Measurements from ENCODE around the gene NRTN.
"Not testable (repeated sequence)": the region's sequence is repeated elsewhere in the genome, so short reads cannot be mapped to it uniquely, and the experiment has no call there.

The NRTN gene, protein sequence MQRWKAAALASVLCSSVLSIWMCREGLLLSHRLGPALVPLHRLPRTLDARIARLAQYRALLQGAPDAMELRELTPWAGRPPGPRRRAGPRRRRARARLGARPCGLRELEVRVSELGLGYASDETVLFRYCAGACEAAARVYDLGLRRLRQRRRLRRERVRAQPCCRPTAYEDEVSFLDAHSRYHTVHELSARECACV

DNA sequence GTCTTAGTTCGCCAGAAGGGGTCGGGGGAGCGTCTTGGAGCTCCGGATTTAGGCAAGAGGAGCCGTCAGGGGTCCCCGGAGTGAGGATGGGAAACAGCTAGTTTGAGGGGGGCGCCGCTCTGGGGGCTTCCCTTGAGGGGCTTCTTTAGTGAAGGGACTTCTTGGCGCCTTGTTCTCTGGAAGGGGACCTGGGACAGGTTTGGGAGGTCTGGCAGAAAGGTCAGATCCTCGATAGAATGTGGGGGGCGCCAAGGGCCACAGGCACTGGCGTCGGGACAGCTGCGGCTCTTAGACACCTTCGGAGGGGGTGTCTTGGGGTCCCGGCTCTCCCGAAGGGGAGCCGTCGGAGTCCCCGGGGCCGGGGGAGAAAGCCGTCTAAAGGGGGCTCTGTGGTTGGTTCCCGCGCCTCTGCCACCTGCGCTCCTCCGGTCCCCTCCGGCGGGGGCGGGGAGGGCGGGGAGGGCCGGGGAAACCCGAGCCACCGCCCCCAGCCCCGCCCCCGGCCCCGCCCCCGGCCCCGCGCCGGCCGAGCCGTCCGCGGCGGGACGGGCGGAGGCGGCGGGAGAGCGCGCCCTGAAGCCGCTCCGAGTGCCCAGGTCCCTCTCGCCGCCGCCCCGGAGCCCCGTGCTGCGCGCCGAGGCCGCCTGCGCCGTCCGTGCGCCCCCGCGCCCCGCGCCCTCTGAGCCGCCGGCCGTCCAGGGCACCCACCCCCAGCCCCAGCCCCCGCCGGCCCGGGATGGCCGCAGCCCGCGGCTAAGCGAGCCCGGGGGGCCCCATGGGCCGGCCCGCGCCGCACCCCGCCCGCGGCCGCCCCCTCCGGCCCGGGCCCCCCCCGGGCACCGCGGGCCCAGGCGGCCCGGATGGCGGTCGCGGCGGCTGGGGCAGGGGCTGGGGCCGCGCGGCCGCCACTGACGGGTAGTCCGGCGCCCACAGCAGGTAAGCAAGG lies at the start of gene NRTN:
TSS of gene NRTN (plus strand) at position 552 of the 946 bp plus-strand sequence. CDS start 19,099 bp downstream, outside the sequence.
- DNase-seq = no peak

DNA sequence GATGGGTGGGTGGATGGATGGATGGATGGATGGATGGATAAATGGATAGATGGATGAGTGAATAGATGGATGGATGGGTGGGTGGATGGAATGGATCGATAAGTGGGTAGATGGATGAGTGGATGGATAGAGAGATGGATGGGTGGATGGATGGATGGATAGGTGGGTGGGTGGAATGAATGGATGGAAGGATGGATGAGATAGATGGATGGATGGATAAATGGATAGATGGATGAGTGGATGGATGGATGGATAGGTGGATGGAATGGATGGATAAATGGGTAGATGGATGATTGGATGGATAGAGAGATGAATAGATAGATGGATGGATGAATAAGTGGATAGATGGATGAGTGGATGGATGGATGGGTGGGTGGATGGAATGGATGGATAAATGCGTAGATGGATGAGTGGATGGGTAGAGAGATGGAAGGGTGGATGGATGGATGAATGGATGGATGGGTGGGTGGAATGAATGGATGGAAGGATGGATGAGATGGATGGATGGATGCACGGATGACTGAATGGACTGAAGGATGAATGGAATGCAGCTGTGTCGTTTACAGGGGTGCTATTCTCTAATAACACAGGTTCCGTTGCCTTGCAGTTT lies 42.2 kb upstream of the NRTN start:
- no peak for DNase-seq

DNA sequence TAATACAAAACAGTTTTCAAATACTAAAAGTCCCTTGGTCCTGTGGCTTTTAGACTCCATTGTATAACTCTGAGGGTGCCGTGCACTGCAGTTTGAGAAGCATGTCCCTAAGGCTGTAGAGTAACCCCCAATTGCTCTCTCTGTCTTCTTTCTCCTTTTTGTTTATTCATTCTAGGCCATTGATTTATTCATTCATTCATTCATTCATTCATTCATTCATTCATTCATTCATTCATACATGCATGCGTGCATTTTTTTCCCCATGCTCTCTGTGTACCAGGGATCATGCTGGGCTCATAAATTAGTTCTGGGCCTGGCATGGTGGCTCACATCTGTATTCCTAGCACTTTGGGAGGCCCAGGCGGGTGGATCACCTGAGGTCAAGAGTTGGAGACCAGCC lies 39.6 kb upstream of the NRTN start:
- no peak for DNase-seq

DNA sequence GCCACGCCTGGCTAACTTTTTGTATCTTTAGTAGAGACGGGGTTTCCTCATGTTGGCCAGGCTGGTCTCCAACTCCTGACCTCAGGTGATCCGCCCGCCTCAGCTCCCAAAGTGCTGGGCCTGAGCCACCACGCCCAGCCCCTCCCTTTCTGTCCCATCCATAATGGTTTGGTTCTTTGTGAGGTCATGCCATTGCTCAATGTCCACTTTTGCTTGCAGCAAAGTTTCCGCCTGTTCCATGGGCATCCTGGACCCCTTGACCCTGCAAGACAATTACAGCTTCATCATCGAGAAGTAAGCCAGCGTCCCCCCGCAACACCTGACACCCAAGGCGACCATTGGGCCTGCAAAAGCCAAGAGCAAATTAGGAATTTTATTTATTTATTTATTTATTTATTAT lies 36.9 kb upstream of the NRTN start:
- no peak for DNase-seq

DNA sequence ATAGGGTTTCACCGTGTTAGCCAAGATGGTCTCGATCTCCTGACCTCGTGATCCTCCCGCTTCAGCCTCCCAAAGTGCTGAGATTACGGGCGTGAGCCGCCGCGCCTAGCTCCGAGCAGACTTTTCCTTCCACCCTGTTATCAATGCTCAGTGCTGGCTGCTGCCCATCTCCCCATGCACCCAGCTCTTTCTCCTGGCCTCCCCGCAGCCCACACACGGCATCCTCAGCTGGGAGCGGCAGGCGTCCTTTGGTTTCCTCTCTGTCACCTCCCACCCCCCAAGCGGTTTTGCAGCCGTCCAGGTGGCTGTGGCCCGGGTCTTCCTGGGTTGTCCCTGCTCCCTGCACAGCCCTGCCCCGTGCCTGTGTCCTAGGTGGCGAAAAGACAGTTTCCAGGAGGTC lies 32.5 kb upstream of the NRTN start:
- no peak for DNase-seq

DNA sequence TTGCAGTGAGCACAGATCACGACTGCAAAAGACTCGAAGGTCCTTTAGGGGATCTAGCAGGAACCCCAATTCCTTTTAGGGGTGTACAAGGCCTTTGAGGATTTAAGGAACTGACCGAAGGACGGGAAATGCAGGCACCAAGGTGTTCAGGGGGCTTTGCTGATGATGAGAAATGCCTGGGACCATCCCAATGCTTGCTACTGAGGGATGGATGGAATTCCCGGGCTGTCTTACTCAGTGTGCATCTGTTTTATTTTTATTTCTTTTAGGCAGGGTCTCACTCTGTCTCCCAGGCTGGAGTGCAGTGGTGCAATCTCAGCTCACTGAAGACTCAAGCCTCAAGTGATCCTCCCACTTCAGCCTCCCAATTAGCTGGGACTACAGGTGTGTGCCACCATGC lies 31.6 kb upstream of the NRTN start:
- DNase-seq = no peak

DNA sequence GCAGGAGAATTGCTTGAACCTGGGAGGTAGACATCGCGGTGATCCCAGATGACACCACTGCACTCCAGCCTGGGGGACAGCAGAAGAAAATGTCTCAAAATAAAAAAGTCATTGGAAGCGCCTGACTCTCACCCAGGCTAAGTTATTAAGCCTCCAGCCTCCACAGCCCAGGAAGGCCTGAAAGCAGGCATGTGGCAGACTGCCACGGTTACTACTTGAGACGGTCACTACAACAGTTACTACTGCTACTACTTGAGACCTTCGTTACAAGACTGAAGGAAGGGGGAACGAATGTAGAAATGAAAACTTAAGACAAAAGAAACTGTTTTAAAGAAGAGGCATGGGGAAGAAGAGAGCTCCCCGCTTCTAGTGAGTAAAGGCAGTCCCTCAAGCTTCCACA lies 29.9 kb upstream of the NRTN start:
- no peak for DNase-seq

DNA sequence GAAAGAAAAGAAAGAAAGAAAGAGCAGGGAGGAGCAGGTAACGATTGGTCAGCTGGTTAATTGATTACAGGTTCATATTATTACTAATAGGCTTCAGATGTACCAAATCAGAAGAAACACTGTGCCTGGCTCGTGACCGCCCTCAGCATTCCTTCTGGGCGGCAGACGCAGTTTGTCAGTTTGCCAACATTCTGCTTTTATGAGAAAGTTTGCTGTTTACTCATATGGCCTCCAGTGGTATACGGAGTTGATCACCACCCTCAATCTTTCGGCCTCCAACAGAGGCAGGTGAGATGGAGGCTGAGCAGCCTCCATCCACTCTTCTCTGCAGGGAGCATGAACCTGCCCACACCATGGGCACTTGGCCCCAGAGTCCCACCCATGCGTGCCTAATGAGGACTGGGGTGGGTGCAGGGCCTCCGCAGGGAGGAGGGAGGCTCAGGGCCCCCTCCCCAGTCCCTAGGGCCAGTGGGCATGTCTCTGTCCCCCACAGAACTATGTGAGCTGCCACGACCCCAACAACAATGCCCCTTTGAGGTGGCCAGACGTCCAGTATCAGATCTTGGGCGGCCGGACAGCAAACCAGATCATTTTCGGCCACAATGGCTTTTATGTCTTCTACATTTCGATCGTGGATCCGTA lies 29.1 kb upstream of the NRTN start:
- no peak for DNase-seq

DNA sequence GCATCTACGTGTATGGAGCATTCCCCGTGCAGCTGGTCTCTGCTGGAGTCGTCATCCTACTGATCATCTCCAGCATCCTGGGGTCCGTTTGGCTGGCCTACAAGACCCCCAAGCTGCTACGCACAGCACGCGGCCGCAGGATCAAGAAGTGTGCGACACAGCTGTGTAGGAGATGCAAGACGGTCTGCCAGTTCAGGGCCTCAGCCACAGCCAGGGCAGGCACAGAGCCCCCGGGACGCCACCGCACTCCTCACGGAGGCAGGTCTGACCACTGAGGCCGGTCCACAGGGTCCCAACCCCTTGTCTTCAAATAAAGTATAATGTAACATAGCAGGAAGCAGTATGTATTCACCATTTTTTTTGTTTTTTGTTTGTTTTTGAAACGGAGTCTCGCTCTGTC lies 26.5 kb upstream of the NRTN start:
- no peak for DNase-seq

DNA sequence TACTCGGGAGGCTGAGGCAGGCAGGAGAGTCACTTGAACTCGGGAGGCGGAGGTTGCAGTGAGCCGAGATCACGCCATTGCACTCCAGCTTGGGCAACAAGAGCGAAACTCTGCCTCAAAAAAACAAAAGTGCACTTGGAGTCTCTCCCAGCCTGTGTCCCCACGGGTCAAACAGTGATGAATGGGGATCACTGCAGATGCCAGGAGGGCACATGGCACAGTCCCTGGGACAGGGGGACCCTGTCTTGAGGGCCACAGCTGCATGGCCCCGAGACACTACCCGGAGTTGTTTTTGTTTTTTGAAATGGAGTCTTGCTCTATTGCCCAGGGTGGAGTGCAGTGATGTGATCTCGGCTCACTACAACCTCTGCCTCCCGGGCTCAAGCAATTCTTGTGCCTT lies 24.0 kb upstream of the NRTN start:
- DNase-seq = not testable (repeated sequence)

DNA sequence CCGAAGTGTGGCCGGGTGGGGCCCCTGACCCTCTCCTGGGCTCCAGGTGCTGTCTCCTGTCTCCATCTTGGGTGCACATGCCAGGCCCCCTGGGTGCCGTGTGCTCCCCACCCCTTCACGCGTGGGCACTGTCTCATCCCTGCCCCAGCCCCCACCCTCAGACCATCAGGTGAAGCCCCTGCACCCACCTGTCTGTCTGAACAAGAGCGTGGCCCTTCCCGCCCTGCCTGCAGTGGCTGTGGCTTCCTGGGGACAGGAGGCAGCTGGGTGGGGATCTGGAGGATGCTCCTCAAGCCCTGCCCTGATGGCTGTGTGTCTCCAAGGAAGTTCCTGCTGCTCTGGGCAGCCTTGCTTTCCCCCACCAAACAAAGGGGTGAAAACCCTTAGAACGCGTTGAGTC lies 22.5 kb upstream of the NRTN start:
- DNase-seq = no peak

DNA sequence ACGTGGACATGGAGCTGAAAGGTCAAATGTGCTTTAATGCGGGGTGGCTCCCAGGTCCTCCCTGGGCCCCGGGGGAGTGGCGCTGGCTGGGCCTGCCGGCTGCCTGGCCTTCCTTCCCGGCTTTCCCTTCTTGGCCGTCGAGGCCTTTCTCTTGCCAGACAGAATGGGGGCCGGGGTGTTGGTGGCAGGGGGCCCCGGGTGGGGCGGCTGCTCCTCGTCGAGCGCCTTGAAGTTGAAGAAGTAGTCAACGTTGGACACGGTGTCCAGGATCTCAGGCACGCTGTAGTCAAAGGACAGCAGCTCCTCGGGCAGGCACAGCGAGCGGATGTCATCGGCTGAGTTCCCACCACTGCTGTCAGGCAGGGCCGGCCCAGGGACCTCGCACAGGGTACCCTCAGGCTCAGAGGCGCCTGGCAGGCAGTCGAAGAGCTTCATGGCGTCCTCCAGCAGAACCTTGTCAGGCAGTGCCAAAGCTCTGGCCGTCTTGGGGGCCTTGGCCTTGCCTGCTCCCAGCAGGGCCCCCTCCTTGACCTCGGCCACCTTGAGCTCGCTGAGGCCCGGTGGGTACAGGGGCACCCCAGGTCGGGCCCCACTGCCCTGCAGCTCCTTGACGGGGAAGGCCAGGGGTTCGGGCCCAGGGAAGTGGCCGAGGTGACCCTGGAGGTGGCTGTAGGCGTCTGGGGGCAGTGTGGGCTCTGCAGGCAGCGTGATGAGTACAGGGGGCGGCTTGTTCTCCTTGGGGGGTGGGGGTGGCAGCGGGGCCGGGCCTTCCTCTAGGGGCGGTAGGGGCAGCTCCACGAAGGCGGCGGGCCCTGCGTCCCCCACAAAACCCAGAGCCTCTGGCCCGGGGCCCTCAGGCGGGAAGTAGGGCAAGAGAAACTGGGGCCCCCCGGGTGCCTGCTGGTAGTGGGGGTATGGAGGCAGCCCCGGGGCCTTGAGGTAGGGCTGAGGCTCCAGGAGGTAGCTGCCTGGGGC lies 21.6 kb upstream of the NRTN start:
- DNase-seq = no peak

DNA sequence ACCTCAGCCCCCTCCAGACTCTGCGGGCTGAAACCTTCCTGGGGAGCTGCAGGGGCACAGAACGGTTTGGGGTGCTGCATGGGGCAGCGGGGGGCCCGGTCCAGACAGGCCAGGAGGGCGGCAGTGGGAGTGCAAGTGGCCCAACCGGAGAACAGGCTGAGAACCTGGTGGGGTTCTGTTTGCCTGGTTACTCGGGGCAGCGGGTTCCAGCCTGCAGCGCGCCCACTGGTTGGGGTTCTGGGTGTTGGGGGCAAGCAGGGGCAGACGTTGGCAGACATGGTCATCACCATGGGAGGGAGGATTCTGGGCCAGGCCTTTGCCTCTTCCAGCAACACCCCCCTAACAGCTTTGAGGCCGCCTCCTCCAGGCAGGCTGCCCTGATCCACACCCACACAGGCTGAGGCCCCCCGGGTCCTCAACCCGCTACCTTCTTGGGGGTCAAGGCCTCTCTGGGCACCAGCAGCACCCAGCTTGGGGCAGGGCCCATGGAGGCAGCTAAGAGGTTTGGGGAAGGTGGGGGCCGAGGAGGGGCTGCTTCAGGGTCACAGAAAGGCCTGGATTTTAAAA lies 20.2 kb upstream of the NRTN start, which contains the start of gene PRR22:
TSS of gene PRR22 (minus strand) at position 166 of the 567 bp plus-strand sequence. CDS start at position 80, 86 bp downstream.
- DNase-seq = no peak

DNA sequence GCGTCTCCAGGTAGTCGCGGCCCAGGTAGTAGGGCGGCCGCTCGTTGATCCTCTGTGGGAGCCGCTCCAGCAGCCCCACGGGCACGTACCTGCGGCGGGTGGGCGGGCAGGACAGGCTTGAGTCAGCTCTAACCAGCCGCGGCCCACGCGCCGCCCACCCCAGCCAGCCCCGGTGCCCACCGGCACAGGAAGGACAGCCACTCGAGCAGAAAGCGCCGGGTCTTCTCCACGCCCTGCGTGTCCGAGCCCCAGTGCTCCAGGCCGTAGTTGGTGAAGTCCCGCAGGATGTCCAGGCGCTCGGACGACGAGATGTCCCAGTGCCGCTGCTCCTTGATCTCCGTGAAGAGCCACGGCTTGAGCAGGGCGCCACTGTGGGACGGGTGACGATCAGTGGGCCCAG lies 19.4 kb upstream of the NRTN start:
- no peak for DNase-seq

DNA sequence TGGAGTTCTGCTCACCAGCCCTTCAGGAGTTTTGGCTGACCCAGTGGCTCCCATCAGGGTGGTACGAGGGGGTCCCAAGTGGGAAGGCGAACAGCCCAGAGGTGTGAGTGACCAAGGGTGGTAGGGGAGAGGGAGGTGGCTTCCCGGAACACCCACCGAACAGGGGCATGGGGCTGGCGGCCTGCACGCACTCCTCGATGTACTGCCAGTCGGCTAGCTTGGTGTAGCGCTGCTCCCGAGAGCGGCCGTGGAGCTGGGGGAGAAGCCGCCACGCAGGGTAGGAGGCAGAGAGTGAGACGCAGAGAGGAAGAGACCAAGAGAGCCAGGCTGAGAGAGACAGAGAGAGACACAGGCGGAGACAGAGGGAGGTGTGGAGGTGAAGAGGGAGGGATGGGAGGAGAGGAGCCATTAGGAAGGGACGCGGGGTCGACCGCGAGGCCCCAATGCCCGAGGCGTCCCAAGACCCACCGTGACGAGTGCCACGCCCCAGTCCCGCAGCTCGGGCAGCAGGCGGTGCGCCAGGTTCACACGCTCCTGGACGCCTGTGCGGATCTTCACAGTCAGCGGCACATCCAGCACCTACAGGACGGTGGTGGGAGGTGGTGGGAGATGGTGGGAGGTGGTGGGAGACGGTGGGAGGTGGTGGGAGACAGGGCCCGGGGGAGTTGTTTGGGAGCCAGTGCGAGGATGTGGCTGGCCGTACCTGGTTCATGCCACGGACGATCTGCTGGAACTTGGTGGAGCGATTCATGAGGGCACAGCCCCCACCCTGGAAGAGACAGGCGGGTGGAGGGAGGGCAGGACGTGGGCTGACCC lies 18.1 kb upstream of the NRTN start:
- no peak for DNase-seq

DNA sequence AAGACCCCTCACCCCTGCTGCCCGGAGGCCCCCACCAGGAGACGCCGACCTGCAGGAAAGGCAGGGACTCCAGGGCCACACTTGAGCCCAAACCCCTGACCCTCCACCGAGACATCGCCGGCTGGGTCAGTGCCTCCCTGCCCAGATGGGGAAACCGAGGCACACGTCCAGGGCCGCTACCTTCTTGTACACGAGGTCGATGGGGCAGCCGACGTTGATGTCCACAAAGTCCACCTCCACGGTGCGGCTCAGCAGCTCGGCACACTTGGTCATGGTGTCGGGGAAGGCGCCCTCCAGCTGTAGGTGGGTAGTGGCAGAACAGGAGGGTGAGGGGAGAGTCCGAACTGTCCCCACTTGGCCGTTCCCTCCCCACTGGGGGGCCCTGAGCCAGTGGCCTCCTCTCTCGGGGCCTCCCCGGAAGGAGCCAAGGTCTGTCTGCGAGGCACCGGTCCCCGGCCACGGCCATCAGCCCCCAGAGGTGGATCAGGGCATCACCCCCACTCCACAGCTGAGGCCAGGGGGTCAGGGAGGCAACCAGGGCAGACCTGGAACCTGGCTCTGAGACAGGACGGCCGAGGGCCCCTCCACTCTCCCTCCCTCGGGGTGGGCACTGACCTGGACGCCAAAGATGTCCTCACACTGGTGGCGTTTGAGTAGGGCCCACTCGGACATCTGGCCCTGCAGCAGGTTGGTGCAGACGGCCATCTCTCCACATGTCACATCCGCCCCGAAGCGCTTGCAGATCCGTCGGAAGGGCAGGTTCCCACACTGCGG lies 17.3 kb upstream of the NRTN start:
- no peak for DNase-seq

DNA sequence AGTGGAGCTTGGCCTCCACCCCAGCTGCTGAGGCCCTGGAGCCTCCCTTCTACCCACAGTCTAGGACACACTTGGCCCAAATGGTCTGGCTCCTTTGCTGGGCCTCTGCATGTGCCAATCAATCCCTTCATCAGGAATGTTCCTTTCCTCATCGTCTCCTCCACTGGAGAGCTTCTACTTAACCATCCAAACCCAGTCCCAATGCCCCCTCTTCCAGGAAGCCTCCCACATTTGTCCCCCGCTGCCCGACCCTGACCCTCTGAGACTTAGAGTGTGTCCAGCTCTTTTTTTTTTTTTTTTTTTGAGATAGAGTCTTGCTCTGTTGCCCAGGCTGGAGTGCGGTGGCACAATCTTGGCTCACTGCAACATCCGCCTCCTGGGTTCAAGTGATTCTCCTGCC lies 16.4 kb upstream of the NRTN start:
- DNase-seq = no peak

DNA sequence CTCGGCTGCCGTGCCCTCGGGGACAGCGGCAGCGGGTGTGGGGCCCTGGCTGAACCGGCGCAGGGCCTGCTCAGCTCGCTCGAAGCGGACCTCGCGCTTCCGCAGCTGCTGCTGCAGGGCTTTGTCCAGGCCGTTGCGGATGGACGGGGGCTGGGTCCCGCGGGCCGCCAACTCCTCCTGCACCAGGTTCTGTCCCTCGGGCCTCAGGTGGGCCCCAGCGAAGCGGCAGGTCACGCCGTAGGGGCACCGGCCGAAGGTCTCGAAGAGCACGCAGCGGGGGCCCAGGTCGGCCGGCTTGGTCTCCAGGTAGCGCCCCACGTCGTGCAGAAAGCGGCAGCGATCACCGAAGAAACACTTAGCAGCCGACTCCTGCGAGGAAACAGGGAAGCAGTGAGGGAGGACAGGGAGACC lies 15.5 kb upstream of the NRTN start:
- no peak for DNase-seq

DNA sequence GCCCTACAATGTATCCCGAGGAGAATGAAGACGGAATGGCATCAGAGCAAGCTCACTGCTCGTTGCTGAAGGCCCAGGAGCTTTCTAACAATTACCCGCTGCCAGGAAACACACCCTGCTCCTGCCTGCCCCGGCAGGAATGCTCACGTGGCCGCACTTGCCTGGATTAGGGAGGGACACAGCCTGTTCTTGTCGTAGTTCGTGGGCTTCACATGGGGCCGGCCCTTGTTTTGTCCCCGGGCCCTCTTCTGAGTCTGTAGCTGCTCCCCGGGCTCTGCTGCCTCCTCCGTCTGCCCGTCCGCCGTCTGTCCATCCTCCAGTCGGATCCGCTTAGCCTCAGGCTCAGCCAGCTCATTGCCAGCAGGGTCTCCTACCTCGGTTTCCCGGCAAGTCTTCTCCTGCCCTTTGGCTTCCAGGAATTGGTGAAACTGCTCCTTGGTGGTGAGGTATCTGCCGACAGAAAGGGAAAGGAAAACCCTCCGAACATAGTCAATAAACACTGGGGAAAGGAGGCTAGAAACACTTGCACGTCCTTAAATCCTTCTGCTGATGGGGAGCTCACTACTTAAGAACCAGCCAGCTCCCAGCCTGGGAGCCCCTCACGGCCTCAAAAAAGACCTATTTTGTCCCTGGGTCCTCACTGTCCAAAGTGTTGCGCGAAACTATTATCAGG lies 14.8 kb upstream of the NRTN start:
- no peak for DNase-seq

All from stimulated activated CD4-positive, alpha-beta T cell treated with anti-CD3 and anti-CD28 coated beads, Interleukin-1b, Interleukin-23, amount 100 ng/mL, for 48 hours (primary cell).